Kidney tubule cell (primary cell): Measurements from ENCODE around the gene MALSU1.
"Not testable (repeated sequence)": the region's sequence is repeated elsewhere in the genome, so short reads cannot be mapped to it uniquely, and the experiment has no call there.

ENCODE experiments used
- DNase-seq: peaks from one replicate; pipeline ENCODE4 v3.0.0-alpha.2; 2018; ENCODE audit warnings: low spot score

The MALSU1 gene

DNA sequence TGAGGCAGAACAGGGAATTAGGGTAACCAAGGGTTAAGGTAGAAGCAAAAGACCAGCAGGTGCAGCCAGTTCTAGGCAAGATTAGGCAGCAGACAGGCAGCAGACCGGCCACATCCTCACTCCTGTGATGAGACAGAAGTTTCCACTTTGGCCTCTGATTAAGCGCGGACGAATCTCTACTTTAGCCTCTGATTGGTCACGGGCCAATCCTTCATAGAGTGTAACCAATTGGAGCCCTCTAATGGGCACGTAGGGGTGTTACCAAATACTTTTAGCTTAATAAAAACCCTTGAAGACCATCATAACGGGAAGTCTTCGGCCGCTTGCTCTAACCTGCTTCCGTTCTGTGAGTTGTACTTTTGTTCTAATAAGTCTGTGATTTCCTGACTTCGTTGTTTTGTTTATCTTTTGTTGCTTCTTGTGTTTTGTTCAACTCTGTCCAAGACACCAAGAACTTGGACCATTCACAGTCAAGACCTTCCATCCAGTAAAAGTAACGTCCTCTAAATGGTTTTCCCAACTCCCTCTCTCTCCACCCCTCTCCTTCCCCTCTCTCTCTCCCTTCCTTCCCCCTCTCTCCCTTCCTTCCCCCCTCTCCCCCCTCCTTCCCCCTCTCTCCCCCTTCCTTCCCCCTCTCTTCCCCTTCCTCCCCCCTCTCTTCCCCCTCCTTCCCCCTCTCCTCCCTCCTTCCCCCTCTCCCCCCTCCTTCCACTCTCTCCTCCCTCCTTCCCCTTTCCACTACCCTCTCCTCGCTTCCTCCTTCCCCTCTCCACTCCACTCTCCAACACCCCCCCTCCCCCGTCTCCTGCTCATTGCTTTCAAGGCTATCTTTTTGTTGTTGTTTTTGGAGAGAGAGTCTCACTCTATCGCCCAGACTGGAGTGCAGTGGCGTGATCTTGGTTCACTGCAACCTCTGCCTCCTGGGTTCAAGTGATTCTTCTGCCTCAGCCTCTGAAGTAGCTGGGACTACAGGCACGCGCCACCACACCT is 13.2 kb upstream of the MALSU1 start:
- no peak for DNase-seq

DNA sequence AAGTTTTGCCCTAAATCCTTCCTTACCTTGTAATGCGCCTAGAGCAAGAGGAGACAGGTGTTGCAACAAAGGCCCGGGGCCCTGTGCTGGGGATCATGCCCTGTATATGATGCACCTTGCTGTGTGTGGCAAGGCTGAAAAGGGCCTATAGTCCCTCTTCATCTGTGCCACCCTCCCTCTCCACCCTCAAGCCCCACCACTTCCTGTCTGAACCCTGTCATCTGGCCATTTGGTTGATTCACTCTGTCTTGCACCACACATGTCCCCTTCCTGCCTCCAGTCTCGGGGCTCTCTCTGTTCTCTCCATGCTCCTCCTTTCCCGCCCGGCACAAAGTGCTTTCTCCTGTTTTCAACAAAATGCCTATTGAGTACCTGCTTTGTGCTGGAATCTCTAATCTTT is 11.5 kb upstream of the MALSU1 start:
- no peak for DNase-seq

- DNase-seq = no peak
These were observed 8.1 kb upstream of the MALSU1 start for GRCh38 chr7:23290993-23291392.

- DNase-seq = no peak
These were observed 7.1 kb upstream of the MALSU1 start for GRCh38 chr7:23291957-23292560.

- DNase-seq = no peak
These were observed 6.5 kb upstream of the MALSU1 start for GRCh38 chr7:23292623-23293022.

DNA sequence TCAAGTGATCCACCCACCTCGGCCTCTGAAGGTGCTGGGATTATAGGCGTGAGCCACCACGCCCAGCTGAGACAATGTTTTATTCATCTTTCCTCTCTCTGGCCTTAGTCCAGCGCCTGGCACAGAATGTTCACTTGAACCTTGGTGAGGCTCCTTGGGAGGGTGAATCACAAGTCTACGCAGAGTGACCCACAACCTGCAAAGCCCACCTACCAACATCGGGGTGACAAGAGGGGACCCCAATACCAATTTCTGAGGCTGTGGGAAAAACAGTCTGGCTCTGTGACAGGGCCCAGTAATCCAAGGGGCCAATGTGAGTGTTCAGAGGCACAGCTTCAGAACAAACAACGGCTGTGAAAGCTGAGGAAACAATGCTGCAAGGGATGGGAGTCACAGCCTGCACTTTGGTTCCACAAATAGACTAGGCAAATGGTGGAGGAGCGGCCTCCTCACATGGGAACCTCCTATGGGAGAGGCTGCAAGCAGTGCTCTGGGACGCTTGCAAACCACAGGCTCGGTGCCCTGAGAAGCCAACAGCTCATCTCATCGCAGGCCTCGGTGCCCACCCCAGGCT is 5.6 kb upstream of the MALSU1 start:
- DNase-seq = no peak

GRCh38 chr7:23294549-23295400 is 4.4 kb upstream of the MALSU1 start:
- DNase-seq = no peak

DNA sequence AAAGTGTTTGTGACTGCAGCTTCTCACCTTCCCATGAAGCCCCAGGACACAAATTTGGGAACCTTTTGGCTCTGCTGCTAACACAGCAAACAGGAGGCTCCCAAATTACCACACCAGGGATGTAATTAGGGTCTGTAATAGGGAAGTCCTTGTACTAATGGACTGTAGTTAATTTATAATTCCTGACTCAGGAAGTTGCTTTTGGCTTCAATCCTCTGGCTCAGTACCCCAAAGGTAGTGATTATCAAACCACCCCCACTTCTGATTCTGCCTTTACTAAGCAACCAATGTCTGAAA is 3.8 kb upstream of the MALSU1 start:
- no peak for DNase-seq

DNA sequence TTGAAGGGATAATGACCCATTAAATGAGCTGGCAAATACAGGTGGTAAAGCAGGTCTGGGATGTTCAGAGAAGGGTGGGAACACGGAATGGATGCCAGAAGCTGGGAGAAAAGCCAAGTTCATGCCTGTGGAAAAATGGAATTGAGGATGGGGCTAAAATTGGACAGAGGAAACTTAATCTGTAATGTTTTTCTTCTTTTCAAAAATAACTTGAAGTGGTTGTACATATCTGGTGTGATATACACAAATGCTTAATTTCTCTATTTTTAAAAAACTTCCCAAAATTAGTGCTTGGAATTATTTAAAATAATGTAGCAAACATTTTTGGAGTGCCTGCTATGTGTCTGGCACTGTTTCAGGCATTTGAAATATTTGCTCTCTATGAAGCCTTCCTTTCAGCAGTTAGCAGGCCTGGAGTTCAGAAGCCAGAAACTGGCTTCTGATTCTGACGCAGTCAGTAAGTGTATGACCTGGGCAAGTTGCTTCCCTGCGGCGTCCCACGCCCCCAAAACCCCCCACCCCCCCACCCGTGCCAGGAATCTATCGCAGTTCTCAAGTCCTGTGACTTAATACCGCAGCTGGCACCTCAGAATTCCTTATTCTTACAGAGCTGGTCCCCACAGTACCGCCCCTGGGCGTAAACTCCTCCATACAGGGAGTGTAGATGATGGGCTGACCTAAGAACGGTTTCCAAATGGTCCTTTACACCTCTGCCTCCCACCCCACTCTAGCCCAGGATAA is 828 bp upstream of the MALSU1 start:
- peak; percentile 63 for DNase-seq

DNA sequence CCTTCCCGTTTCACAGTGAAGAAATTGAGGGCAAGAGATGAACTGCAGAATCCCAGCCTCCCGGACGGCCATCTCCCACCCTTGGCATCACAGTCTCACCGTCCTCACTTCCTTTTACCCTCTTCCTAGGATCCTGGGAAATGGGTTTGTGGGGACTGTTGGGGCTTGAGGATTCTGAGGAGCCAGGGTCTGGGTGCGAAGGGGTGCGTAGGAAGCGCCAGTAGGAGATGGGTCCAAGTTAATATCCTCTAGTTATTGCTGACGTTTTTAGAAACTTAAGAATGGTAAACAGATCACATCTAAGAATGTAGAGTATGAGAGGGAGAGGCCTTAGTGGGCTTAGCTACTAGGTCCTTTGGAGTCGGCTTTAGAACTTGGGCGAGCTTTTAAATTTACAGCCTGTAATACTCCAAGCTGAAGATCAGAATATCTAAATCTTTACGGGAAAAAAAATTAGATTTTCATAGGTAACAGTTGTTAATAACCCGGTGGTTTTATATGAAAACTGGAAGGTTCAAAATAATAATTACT is 696 bp downstream of the MALSU1 start:
- peak; percentile 25 for DNase-seq

DNA sequence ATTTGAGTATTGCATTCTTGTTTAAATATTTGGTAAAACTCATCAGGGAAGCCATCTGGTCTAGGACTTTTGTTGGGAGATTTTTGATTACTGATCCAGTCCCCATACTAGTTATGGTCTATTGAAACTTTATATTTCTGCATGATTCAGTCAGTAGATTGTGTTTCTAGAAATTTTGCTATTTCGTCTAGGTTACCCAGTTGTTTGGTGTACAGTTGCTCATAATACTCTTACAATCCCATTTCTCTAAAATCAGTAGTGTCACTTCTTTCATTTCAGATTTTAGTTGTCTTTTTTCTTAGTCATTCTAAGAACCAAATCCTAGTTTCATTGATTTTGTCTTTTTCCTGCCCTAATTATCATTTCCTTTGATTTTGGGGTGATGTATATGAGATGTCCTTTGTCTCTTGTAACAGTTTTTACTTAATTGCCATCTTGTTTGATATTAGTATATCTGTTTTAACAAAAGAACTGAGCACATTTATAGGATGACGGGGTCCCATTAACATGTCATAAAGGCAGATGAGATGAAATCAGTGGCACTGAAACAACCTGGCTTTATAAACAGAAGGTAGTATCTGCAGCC is 7.9 kb downstream of the MALSU1 start:
- no peak for DNase-seq

- DNase-seq = no peak
These were observed 9.6 kb downstream of the MALSU1 start for GRCh38 chr7:23308754-23309153.

GRCh38 chr7:23312141-23312540 is 13.0 kb downstream of the MALSU1 start:
- not testable (repeated sequence) for DNase-seq

DNA sequence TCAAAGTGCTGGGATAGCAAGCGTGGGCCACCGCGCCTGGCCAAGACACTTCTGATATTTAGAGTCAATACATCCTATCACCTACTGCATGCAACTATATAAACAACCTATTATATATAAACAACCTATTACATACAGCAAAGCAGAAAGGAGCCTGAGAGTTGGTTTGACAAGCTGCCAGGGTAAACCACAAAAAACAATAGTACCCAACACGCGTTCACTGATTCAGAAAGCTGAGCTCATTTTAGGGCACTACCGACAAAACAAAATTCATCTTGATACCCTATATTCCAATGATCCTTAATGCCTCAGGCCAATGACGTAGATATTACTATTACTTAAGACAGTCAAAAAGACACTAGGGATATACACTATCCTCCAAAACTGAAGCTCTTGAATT is 16.2 kb downstream of the MALSU1 start:
- no peak for DNase-seq

DNA sequence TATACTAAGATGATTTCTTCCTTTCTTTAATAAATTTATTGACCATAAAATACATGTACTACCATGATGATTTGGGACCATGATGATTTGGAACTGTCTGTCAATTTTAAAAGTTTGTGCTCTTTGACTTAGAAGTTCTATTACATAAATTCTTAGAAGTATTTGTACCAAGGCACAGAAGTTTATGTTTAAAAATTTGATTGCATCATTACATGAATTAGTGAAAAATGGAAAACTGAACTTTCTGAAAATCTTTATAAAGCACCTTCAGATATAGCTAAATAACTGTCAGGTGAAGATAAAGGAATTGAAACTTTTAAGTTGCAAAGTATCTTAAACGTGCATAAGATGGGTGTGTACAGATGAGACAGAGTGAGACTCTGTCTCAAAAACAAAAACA is 32.0 kb downstream of the MALSU1 start:
- no peak for DNase-seq

GRCh38 chr7:23332193-23332592 is 33.1 kb downstream of the MALSU1 start:
- DNase-seq = no peak

DNA sequence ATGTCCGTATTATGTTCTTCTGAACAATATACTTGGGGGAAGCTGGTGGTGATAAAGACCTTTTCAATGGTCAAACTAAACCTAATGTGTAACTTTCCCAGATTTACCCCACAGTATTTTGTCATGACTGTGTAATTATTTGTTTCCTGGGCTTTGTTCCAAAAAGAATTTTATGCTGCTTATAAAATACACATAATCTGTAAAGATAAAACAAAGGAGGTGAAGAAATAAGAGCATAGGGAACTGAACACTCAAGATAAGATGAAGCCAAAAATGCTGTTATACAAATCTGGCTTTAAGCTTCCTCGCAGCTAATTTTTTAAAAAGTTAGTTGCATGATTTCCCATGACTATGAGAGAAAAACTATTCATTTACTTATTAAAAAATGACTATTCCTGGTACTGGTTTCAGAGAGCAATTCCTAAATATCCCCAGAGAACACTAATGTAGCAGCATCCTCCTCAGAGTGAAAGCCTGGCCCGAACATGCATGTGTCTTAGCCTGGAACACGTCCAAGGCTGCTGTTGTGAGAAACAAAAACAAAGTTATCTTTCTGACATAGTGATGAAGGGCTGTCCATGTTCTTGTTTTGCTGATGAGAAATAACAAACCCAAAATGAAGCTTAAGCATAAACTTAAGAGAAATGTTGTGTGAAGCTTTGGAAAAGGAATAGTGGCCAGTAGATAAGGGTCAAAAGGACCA is 33.9 kb downstream of the MALSU1 start:
- peak; percentile 9 for DNase-seq

DNA sequence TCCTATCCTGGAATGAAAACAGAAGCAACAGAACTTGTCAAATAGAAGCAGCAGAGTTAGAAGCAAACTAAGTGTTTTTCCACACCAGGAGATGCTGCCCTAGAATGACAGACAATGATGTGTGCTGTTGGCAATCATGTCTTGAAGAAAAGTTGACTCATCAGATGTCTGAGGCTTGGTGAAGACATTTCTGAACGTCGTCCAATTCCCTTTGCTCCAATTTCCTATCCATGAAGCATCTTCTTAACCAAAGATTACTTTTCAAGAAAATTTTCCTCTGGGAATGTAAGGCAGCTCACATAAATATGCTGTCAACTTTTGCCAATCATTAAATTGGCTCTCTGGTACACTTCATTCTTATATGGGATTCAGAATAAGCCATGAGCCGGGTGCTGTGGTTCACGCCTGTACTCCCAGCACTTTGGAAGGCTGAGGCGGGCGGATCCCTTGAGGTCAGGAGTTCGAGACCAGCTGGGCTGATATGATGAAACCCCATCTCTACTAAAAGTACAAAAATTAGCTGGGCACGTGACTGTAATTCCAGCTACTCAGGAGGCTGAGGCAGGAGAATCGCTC is 34.6 kb downstream of the MALSU1 start:
- DNase-seq = peak; percentile 88

- DNase-seq = peak; percentile 98
These were observed 35.4 kb downstream of the MALSU1 start for GRCh38 chr7:23334482-23335056.

- DNase-seq = peak; percentile 23
These were observed 36.0 kb downstream of the MALSU1 start for GRCh38 chr7:23335136-23335535.
